Activated CD4-positive, alpha-beta T cell treated with anti-CD3 and anti-CD28 coated beads for 48 hours (primary cell): ENCODE results near the gene MACROD2.
"Not testable (repeated sequence)": the region's sequence is repeated elsewhere in the genome, so short reads cannot be mapped to it uniquely, and the experiment has no call there.

Experiments used
- DNase-seq: peaks from one replicate; pipeline ENCODE4 v3.0.0-alpha.2; 2020

Gene MACROD2

GRCh38 chr20:14981486-14981885, 986.2 kb downstream of the MACROD2 start:
- DNase-seq = not testable (repeated sequence)

GRCh38 chr20:14982324-14982723, 987.0 kb downstream of the MACROD2 start:
- DNase-seq = not testable (repeated sequence)

DNA sequence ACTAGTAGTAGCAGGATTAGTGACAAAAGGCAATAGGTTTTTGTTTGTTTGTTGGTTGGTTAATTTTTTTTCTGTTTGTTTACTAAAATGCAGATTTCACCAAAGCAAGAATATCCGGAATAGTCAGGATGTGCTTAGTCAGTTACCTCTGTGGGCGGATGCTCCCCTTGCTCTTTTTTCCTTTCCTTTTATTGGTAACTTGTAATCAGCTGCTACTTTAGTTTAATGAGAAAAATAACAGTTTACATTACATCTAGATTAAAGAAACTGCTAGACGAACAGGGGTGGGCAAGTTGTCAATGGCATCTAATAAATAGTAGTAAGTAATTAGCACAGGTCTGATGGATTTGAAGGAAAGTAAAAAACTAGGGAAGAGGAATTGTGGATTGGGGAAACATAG, 989.0 kb downstream of the MACROD2 start:
- no peak for DNase-seq

GRCh38 chr20:14984768-14985622, 989.7 kb downstream of the MACROD2 start:
- DNase-seq = no peak

GRCh38 chr20:14986026-14986655, 990.8 kb downstream of the MACROD2 start:
- DNase-seq = no peak

DNA sequence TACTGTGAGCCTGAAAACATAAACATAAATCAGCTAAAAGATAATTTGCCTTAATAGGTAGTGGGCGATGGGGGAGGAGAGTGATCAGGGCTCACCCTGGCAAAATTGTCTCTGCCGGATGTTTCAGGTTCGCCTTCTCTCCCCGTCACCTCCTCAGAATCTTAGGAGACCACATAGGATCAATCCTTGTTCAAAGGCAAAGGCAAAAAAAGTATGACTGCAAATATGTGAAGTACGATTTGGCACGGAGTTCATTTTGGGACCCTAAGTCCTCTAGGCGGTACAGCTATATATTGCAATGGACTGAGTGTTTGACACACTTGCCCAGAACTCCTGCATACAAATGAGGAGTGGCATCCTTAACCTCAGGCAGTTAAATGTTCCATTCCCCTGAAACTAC, 991.3 kb downstream of the MACROD2 start:
- no peak for DNase-seq

DNA sequence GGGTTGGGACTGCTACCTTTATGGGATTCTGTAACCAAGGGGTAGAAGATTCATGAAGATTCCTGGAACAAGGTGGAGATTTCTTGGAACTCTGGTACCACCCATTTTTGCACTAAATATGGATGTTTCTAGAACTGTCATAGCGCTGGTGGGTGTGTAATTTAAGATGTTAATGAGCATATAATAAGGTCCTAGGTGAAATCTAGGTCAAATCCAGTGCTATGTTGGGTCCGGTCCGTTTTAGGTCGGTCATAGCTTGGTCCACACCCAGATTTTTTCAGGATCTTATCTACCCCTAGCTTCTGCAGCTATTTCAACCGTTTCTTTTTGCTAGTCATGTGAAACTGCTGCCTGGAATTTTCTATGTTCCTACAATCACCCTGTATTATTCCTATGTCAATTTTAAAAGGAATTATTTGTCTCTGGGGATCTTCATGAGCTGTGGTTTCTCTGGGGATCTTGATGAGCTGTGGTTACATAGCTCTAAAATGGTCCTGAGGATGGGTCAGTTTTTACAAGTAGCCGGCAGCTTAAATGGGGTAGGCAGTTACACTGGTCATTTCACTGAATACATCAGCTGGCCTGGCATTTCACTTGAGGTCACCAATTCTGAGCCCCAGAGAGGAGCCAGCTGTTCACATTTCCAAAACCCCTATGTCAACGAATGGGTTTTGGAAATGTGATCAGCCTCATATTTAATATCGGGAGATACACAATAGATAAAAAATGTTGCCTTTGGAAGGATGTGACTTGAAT, 994.4 kb downstream of the MACROD2 start:
- DNase-seq = no peak

DNA sequence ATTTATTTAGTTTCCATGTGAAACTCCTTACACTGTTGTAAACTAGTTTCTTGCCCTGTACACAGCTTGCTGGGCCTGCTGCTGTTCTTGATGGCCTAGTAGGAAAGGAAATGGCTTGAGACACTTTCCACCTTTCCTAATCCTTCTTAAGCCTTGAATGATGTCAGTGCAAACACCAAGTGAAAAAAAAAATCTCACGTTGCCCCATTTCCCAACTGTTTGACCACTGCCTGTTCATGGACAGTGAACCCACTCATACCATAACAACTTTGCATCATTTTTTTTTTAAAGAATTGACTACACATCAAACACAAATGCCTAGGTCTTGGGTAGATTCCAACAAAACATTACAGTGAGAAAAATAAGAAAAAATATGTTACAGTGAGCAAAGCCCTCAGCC, 995.7 kb downstream of the MACROD2 start:
- no peak for DNase-seq

DNA sequence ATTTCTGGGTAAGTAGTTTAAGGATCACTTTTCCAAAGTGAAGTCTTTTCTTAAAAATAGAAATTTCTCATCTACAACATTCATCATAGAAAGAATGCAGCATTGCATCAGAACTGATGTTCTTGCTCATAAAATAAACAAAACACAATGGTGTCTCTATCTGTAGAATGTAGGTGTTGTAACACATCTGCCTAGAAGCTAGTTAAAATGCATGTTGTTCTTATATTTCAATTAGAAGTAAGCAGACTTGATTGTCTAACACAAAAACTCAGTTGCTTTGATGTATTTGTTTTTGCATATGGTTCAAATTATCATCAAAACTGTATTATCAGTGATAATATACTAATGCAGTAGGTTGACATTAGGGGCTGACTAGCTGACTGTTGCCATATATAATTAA, 996.8 kb downstream of the MACROD2 start:
- DNase-seq = no peak

DNA sequence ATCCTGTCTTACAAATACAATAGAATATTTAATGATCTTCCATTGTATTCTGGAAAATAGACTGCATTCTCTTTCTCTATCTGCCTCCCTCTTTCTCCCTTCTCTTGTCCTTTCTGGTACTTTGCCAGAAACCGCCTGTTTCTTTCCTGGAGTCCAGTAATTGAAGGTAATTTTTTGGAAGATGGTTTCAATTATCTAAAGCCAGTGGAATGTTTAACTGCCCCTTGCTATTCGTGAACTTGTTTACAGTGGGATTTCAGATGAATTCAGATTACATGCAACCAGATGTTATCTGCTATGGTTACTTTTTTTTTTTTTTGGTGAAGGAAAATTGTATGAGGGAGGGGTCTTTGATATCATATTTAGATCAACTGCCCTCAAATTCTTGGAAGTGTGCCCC, 997.6 kb downstream of the MACROD2 start:
- no peak for DNase-seq

- no peak for DNase-seq
Measured at GRCh38 chr20:14996883-14997672, 1001.8 kb downstream of the MACROD2 start.

DNA sequence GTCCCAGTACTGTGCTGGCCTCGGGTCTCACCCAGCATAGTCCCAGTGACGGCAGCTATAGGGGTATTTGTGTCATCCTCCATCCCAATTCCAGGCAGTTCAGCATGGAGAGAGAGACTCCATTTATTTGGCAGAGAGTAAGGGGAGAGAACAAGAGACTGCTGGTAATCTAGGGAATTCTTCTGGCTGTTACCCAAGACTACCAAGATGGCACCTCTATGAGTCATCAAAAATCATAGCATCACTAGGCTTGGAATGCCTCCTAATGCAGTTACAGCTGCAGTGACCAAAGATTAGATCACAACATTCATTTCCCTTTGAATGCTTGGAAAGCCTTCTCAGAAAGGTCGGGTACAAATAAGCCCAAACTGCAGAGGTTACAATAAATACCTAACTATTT, 1002.5 kb downstream of the MACROD2 start:
- no peak for DNase-seq

DNA sequence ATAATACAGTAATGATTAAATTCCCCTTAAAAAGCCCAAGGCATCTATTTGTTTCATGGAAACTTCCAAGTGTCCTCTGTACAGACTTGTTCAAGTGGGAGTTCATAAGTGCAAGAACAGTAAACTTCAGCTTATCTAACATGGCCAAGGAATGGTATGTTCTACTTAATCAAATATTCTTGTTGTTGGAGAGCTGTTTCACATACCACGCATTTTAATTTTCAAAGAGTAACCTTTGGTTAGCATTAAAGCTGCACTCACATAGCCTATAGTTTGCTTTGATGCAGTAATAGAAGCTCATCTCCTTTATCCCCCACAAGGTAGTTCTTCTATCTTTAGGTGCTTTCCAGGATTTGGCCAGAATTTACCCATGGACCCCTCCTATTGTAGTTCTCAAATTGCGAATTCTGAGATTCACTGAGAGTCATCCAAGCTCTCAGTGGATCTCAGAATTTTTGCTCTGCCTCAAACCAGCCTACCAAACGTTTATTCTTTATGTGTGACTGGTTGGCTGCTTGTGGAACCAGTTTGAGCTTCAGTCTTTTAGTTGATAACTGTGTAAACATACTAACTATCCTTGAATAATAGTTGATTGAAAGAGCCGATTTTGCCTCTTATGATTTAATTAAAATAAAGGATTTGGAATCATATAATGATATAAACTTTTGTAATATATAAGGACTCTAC, 1010.1 kb downstream of the MACROD2 start:
- no peak for DNase-seq

GRCh38 chr20:15011631-15012030, 1016.3 kb downstream of the MACROD2 start:
- DNase-seq = no peak

GRCh38 chr20:15012566-15012965, 1017.2 kb downstream of the MACROD2 start:
- no peak for DNase-seq

DNA sequence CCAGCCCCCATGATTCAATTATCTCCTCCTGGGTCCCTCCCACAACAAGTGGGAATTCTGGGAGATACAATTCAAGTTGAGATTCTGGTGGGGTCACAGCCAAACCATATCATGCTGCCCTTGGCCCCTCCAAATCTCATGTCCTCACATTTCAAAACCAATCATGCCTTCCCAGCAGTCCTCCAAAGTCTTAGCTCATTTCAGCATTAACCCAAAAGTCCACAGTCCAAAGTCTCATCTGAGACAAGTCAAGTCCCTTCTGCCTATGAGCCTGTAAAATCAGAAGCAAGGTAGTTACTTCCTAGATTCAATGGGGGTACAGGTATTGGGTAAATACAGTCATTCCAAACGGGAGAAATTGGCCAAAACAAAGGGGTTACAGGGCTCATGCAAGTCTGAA, 1021.6 kb downstream of the MACROD2 start:
- not testable (repeated sequence) for DNase-seq

- DNase-seq = no peak
Measured at GRCh38 chr20:15018966-15019365, 1023.6 kb downstream of the MACROD2 start.

DNA sequence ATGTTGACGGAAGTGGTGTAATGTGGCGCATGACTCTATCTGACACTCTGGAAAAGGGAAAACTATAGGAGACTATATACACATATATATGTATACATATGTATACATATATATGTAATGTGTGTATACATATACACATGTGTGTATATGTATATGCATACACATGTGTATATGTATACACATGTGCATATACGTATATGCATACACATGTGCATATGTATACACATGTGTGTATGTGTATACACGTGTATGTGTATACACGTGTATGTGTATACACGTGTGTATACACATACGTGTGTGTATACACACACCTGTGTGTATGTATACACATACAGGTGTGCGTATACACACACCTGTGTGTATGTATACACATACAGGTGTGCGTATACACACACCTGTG, 1025.5 kb downstream of the MACROD2 start:
- DNase-seq = no peak

DNA sequence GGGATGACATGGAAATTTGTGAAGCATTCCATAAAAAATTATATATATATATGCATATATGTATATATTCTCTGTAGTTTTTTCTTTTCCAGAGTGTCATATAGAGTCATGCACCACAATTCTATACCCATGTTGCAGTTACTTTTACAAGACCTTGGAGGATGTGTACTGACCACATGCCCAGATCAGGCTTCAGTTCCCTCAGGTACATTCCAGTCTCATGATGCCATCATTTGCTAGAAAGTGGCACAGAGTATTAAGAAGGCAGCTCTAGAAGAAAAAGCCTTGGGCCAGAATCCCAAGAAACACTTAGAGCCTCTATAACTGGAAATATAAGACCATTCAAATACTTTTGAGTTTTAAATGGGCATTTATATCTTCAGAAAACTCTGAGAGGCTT, 1027.6 kb downstream of the MACROD2 start:
- no peak for DNase-seq

DNA sequence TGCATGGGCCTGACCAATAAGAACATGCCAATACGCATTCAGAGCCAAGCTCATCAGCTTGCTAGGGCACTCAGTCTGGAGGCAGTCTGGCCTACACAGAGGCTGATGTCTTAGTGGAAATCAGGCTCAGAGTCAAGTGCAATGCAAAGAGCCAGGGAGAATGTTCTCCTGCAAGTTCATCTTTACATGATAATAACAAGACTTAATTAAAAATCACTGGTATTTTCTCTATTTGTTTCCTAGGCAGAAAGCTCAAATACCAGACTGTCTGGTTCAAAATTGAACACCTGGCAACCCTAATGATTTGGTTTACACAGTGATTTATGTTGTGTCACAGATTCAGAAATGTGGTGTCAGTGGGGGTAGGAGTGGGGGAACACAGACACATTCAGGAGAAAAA, 1031.4 kb downstream of the MACROD2 start:
- no peak for DNase-seq

DNA sequence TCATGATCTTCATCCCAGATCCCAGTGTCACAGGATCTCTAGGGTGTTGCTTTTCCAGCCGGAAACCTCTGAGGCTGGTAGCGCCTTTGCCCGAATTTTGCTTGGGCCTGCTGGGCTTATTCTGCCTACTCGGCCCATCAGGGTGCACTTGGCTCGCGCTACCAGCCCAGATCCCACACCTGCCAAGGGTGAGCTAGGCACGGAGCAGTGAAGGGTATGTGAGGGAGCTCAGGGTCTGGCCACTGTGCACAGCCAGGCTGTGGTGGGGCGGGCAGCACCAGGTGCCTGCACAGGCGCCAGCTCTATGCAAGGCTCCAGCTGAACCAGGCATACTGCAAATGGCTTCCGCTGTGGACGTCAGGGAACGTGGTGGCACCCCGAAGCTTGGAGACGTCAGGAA, 1035.5 kb downstream of the MACROD2 start:
- no peak for DNase-seq
